ENCODE measurements around the gene ARID1A. TPM values are rescaled to one million over a fixed set of nuclear protein-coding genes. Genes with fewer than 3 reads are reported as not detected.

ARID1A gene
- total RNA-seq, 2 donors from 2014 or later: 32.7 to 48.8 TPM

GRCh38 chr1:26743426-26744059 is 47.7 kb downstream of the ARID1A start:
- no peak for DNase-seq (ENCODE audit: low spot score)
- no peaks in the 10 kb centered on the region for H3K9me3 ChIP-seq
- peak overlapping the region; percentile 76 to 80 for H3K27ac ChIP-seq
- no peak overlapping the region for H3K4me3 ChIP-seq
- peaks cover 0 to 73% of the 10 kb centered on the region in 2 donors for H3K4me1 ChIP-seq
- H3K36me3 ChIP-seq: peaks cover 35% of the 10 kb centered on the region
- no peak for TF ChIP-seq CTCF (IDR thresholded peaks at IDR 0.05)
- H3K27me3 ChIP-seq: no peaks in the 10 kb centered on the region

- H3K27ac ChIP-seq: peak overlapping the region; percentile 76 to 80
- DNase-seq (ENCODE audit: low spot score): peak; percentile 83
- no peak for TF ChIP-seq CTCF (IDR thresholded peaks at IDR 0.05)
- H3K36me3 ChIP-seq: peaks cover 32% of the 10 kb centered on the region
- peaks cover 0 to 81% of the 10 kb centered on the region in 2 donors for H3K4me1 ChIP-seq
- H3K27me3 ChIP-seq: no peaks in the 10 kb centered on the region
- H3K9me3 ChIP-seq: no peaks in the 10 kb centered on the region
- H3K4me3 ChIP-seq: no peak overlapping the region
These were observed 48.5 kb downstream of the ARID1A start for GRCh38 chr1:26744075-26744959.

GRCh38 chr1:26745191-26745590 is 49.4 kb downstream of the ARID1A start:
- no peaks in the 10 kb centered on the region for H3K9me3 ChIP-seq
- H3K27me3 ChIP-seq: no peaks in the 10 kb centered on the region
- no peak for DNase-seq (ENCODE audit: low spot score)
- TF ChIP-seq CTCF (IDR thresholded peaks at IDR 0.05): no peak
- H3K4me3 ChIP-seq: no peak overlapping the region
- peaks cover 0 to 83% of the 10 kb centered on the region in 2 donors for H3K4me1 ChIP-seq
- H3K27ac ChIP-seq: peak overlapping the region; percentile 76 to 80
- H3K36me3 ChIP-seq: peaks cover 24% of the 10 kb centered on the region

- Histone ChIP-seq H3K36me3 (peaks cover 18% of the 10 kb centered on the region), H3K4me1 (peaks cover 0 to 89% of the 10 kb centered on the region in 2 donors), H3K27me3 (no peaks in the 10 kb centered on the region), H3K9me3 (no peaks in the 10 kb centered on the region), H3K27ac (no peak overlapping the region), H3K4me3 (no peak overlapping the region)
- no peak for DNase-seq (ENCODE audit: low spot score)
- no peak for TF ChIP-seq CTCF (IDR thresholded peaks at IDR 0.05)
These were observed 51.2 kb downstream of the ARID1A start for GRCh38 chr1:26747048-26747447.

GRCh38 chr1:26748351-26748750 is 52.5 kb downstream of the ARID1A start:
- H3K36me3 ChIP-seq: peaks cover 11% of the 10 kb centered on the region

More at GRCh38 chr1:26748351-26748750, 52.5 kb downstream of the ARID1A start:
- H3K4me1 ChIP-seq: peaks cover 0 to 96% of the 10 kb centered on the region in 2 donors
- no peak overlapping the region for H3K4me3 ChIP-seq
- TF ChIP-seq CTCF (IDR thresholded peaks at IDR 0.05): no peak
- H3K9me3 ChIP-seq: no peaks in the 10 kb centered on the region
- no peak for DNase-seq (ENCODE audit: low spot score)
- H3K27me3 ChIP-seq: no peaks in the 10 kb centered on the region
- no peak overlapping the region for H3K27ac ChIP-seq

Data from right atrium auricular region (tissue), 2 donors.